ENCODE data around the gene CD244.

The CD244 gene

GRCh38 chr1:160830321-160831153, 32.1 kb downstream of the CD244 start:
- H3K27me3 ChIP-seq (ENCODE audit: insufficient read depth, low read length): no peaks in the 10 kb centered on the region
- no peak overlapping the region for H3K4me3 ChIP-seq (ENCODE audit: low read length)
- no peaks in the 10 kb centered on the region for H3K9me3 ChIP-seq (ENCODE audit: low read length)
- no peak overlapping the region for H2AFZ ChIP-seq (ENCODE audit: low read depth, low read length)
- H3K4me1 ChIP-seq (ENCODE audit: insufficient read depth, low read length): no peaks in the 10 kb centered on the region
- no peaks in the 10 kb centered on the region for H3K36me3 ChIP-seq (ENCODE audit: insufficient read depth, low read length)

- Histone ChIP-seq H3K4me1 (ENCODE audit: insufficient read depth, low read length) (no peaks in the 10 kb centered on the region), H2AFZ (ENCODE audit: low read depth, low read length) (no peak overlapping the region), H3K36me3 (ENCODE audit: insufficient read depth, low read length) (no peaks in the 10 kb centered on the region), H3K9me3 (ENCODE audit: low read length) (no peaks in the 10 kb centered on the region), H3K27me3 (ENCODE audit: insufficient read depth, low read length) (no peaks in the 10 kb centered on the region), H3K4me3 (ENCODE audit: low read length) (no peak overlapping the region)
Observed at GRCh38 chr1:160829766-160830165, 32.9 kb downstream of the CD244 start.

- Histone ChIP-seq H2AFZ (ENCODE audit: low read depth, low read length) (no peak overlapping the region), H3K36me3 (ENCODE audit: insufficient read depth, low read length) (no peaks in the 10 kb centered on the region), H3K9me3 (ENCODE audit: low read length) (no peaks in the 10 kb centered on the region)
Observed at GRCh38 chr1:160827418-160827817, 35.3 kb downstream of the CD244 start.

GRCh38 chr1:160826546-160826945, 36.1 kb downstream of the CD244 start:
- no peaks in the 10 kb centered on the region for H3K36me3 ChIP-seq (ENCODE audit: insufficient read depth, low read length)
- no peak overlapping the region for H3K4me3 ChIP-seq (ENCODE audit: low read length)
- no peaks in the 10 kb centered on the region for H3K9me3 ChIP-seq (ENCODE audit: low read length)
- no peak overlapping the region for H2AFZ ChIP-seq (ENCODE audit: low read depth, low read length)
- no peaks in the 10 kb centered on the region for H3K4me1 ChIP-seq (ENCODE audit: insufficient read depth, low read length)
- no peaks in the 10 kb centered on the region for H3K27me3 ChIP-seq (ENCODE audit: insufficient read depth, low read length)

More at GRCh38 chr1:160827418-160827817, 35.3 kb downstream of the CD244 start:
- no peaks in the 10 kb centered on the region for H3K27me3 ChIP-seq (ENCODE audit: insufficient read depth, low read length)
- no peak overlapping the region for H3K4me3 ChIP-seq (ENCODE audit: low read length)
- no peaks in the 10 kb centered on the region for H3K4me1 ChIP-seq (ENCODE audit: insufficient read depth, low read length)

GRCh38 chr1:160823296-160823695, 39.4 kb downstream of the CD244 start:
- Histone ChIP-seq H3K9me3 (ENCODE audit: low read length) (no peaks in the 10 kb centered on the region), H3K4me3 (ENCODE audit: low read length) (no peak overlapping the region)

GRCh38 chr1:160821627-160822026, 41.1 kb downstream of the CD244 start:
- Histone ChIP-seq H3K4me1 (ENCODE audit: insufficient read depth, low read length) (no peaks in the 10 kb centered on the region), H2AFZ (ENCODE audit: low read depth, low read length) (no peak overlapping the region), H3K9me3 (ENCODE audit: low read length) (no peaks in the 10 kb centered on the region), H3K36me3 (ENCODE audit: insufficient read depth, low read length) (no peaks in the 10 kb centered on the region), H3K27me3 (ENCODE audit: insufficient read depth, low read length) (no peaks in the 10 kb centered on the region), H3K4me3 (ENCODE audit: low read length) (no peak overlapping the region)

More at GRCh38 chr1:160823296-160823695, 39.4 kb downstream of the CD244 start:
- H2AFZ ChIP-seq (ENCODE audit: low read depth, low read length): no peak overlapping the region
- H3K4me1 ChIP-seq (ENCODE audit: insufficient read depth, low read length): no peaks in the 10 kb centered on the region
- no peaks in the 10 kb centered on the region for H3K36me3 ChIP-seq (ENCODE audit: insufficient read depth, low read length)
- no peaks in the 10 kb centered on the region for H3K27me3 ChIP-seq (ENCODE audit: insufficient read depth, low read length)

GRCh38 chr1:160819186-160819585, 43.5 kb downstream of the CD244 start:
- Histone ChIP-seq H3K9me3 (ENCODE audit: low read length) (no peaks in the 10 kb centered on the region), H3K4me1 (ENCODE audit: insufficient read depth, low read length) (no peaks in the 10 kb centered on the region), H3K4me3 (ENCODE audit: low read length) (no peak overlapping the region), H2AFZ (ENCODE audit: low read depth, low read length) (no peak overlapping the region), H3K36me3 (ENCODE audit: insufficient read depth, low read length) (no peaks in the 10 kb centered on the region), H3K27me3 (ENCODE audit: insufficient read depth, low read length) (peaks cover 2% of the 10 kb centered on the region)

GRCh38 chr1:160818207-160818937, 44.3 kb downstream of the CD244 start:
- H3K36me3 ChIP-seq (ENCODE audit: insufficient read depth, low read length): no peaks in the 10 kb centered on the region
- no peaks in the 10 kb centered on the region for H3K9me3 ChIP-seq (ENCODE audit: low read length)
- no peak overlapping the region for H3K4me3 ChIP-seq (ENCODE audit: low read length)
- no peaks in the 10 kb centered on the region for H3K4me1 ChIP-seq (ENCODE audit: insufficient read depth, low read length)
- peaks cover 2% of the 10 kb centered on the region for H3K27me3 ChIP-seq (ENCODE audit: insufficient read depth, low read length)
- H2AFZ ChIP-seq (ENCODE audit: low read depth, low read length): no peak overlapping the region

GRCh38 chr1:160814856-160815255, 47.8 kb downstream of the CD244 start:
- H3K9me3 ChIP-seq (ENCODE audit: low read length): no peaks in the 10 kb centered on the region
- H3K36me3 ChIP-seq (ENCODE audit: insufficient read depth, low read length): no peaks in the 10 kb centered on the region
- no peaks in the 10 kb centered on the region for H3K4me1 ChIP-seq (ENCODE audit: insufficient read depth, low read length)
- H3K27me3 ChIP-seq (ENCODE audit: insufficient read depth, low read length): peaks cover 2% of the 10 kb centered on the region
- no peak overlapping the region for H2AFZ ChIP-seq (ENCODE audit: low read depth, low read length)
- H3K4me3 ChIP-seq (ENCODE audit: low read length): no peak overlapping the region

- H3K27me3 ChIP-seq (ENCODE audit: insufficient read depth, low read length): peaks cover 2% of the 10 kb centered on the region
- no peaks in the 10 kb centered on the region for H3K4me1 ChIP-seq (ENCODE audit: insufficient read depth, low read length)
- H2AFZ ChIP-seq (ENCODE audit: low read depth, low read length): no peak overlapping the region
- no peaks in the 10 kb centered on the region for H3K9me3 ChIP-seq (ENCODE audit: low read length)
- H3K4me3 ChIP-seq (ENCODE audit: low read length): no peak overlapping the region
- H3K36me3 ChIP-seq (ENCODE audit: insufficient read depth, low read length): no peaks in the 10 kb centered on the region
Observed at GRCh38 chr1:160814316-160814715, 48.4 kb downstream of the CD244 start.

- H3K27me3 ChIP-seq (ENCODE audit: insufficient read depth, low read length): peaks cover 2% of the 10 kb centered on the region
- H3K9me3 ChIP-seq (ENCODE audit: low read length): no peaks in the 10 kb centered on the region
- H3K36me3 ChIP-seq (ENCODE audit: insufficient read depth, low read length): no peaks in the 10 kb centered on the region
- H3K4me3 ChIP-seq (ENCODE audit: low read length): no peak overlapping the region
- H2AFZ ChIP-seq (ENCODE audit: low read depth, low read length): no peak overlapping the region
- H3K4me1 ChIP-seq (ENCODE audit: insufficient read depth, low read length): no peaks in the 10 kb centered on the region
Observed at GRCh38 chr1:160813215-160813614, 49.5 kb downstream of the CD244 start.

GRCh38 chr1:160811147-160811546, 51.5 kb downstream of the CD244 start:
- H3K36me3 ChIP-seq (ENCODE audit: insufficient read depth, low read length): no peaks in the 10 kb centered on the region
- H2AFZ ChIP-seq (ENCODE audit: low read depth, low read length): no peak overlapping the region
- peaks cover 2% of the 10 kb centered on the region for H3K27me3 ChIP-seq (ENCODE audit: insufficient read depth, low read length)
- H3K9me3 ChIP-seq (ENCODE audit: low read length): peaks cover 4% of the 10 kb centered on the region
- H3K4me3 ChIP-seq (ENCODE audit: low read length): no peak overlapping the region
- H3K4me1 ChIP-seq (ENCODE audit: insufficient read depth, low read length): no peaks in the 10 kb centered on the region

GRCh38 chr1:160810486-160810885, 52.2 kb downstream of the CD244 start:
- Histone ChIP-seq H3K4me1 (ENCODE audit: insufficient read depth, low read length) (no peaks in the 10 kb centered on the region), H3K27me3 (ENCODE audit: insufficient read depth, low read length) (peaks cover 2% of the 10 kb centered on the region), H3K9me3 (ENCODE audit: low read length) (peaks cover 4% of the 10 kb centered on the region), H3K36me3 (ENCODE audit: insufficient read depth, low read length) (no peaks in the 10 kb centered on the region), H3K4me3 (ENCODE audit: low read length) (no peak overlapping the region), H2AFZ (ENCODE audit: low read depth, low read length) (no peak overlapping the region)
